Muscle layer of duodenum (tissue), 2 donors: ENCODE measurements around the gene LOXL1.

ENCODE experiments used
- H3K27ac ChIP-seq: one replicate; pipeline ENCODE4 v1.7.0; 2013; ENCODE audit warnings: mild to moderate bottlenecking, low read length
- H3K27me3 ChIP-seq: one replicate; pipeline ENCODE4 v1.7.0; 2013; ENCODE audit warnings: low read depth, mild to moderate bottlenecking, control low read depth, low read length
- H3K36me3 ChIP-seq, 2 donors: one replicate each; pipeline ENCODE4 v1.7.0; 2013; ENCODE audit warnings: low read length in 2 of 2, control low read depth in 1 of 2, mild to moderate bottlenecking in 1 of 2; ENCODE audit not compliant: insufficient read depth in 2 of 2, control insufficient read depth in 1 of 2
- H3K4me1 ChIP-seq, 2 donors: one replicate each; pipeline ENCODE4 v1.7.0; 2013; ENCODE audit warnings: low read length in 2 of 2, mild to moderate bottlenecking in 2 of 2, control low read depth in 1 of 2, moderate library complexity in 1 of 2; ENCODE audit not compliant: insufficient read depth in 2 of 2, control insufficient read depth in 1 of 2
- H3K4me3 ChIP-seq, 2 donors: one replicate each; pipeline ENCODE4 v1.7.0; 2013; ENCODE audit warnings: low read length in 2 of 2, low read depth in 1 of 2, mild to moderate bottlenecking in 1 of 2
- H3K9me3 ChIP-seq, 2 donors: one replicate each; pipeline ENCODE4 v1.7.0; 2013; ENCODE audit warnings: low read length in 2 of 2, control low read depth in 1 of 2, mild to moderate bottlenecking in 1 of 2; ENCODE audit not compliant: control insufficient read depth in 1 of 2
- donor health status: healthy.

The LOXL1 gene

GRCh38 chr15:73987681-73988444 is 61.6 kb downstream of the LOXL1 start:
- Histone ChIP-seq H3K36me3 (peaks cover 0 to 8% of the 10 kb centered on the region in 2 donors), H3K4me3 (no peak overlapping the region), H3K27me3 (no peaks in the 10 kb centered on the region), H3K4me1 (peaks cover 13 to 37% of the 10 kb centered on the region in 2 donors), H3K27ac (no peak overlapping the region), H3K9me3 (no peaks in the 10 kb centered on the region)

- H3K36me3 ChIP-seq = peaks cover 0 to 8% of the 10 kb centered on the region in 2 donors
- no peak overlapping the region for H3K4me3 ChIP-seq
- peaks cover 14 to 37% of the 10 kb centered on the region in 2 donors for H3K4me1 ChIP-seq
- no peaks in the 10 kb centered on the region for H3K9me3 ChIP-seq
- no peaks in the 10 kb centered on the region for H3K27me3 ChIP-seq
- H3K27ac ChIP-seq = peak overlapping the region; percentile 34
Measured at GRCh38 chr15:73988445-73988969, 62.2 kb downstream of the LOXL1 start.

GRCh38 chr15:73989001-73989798 is 62.9 kb downstream of the LOXL1 start:
- H3K27ac ChIP-seq = peak overlapping the region; percentile 88
- no peaks in the 10 kb centered on the region for H3K27me3 ChIP-seq
- no peaks in the 10 kb centered on the region for H3K9me3 ChIP-seq
- peaks cover 0 to 8% of the 10 kb centered on the region in 2 donors for H3K36me3 ChIP-seq
- H3K4me3 ChIP-seq = no peak overlapping the region
- H3K4me1 ChIP-seq = peaks cover 20 to 37% of the 10 kb centered on the region in 2 donors

GRCh38 chr15:73990250-73991005 is 64.2 kb downstream of the LOXL1 start:
- Histone ChIP-seq H3K27ac (peak overlapping the region; percentile 88), H3K4me1 (peaks cover 17 to 29% of the 10 kb centered on the region in 2 donors)

GRCh38 chr15:73991260-73991659 is 65.0 kb downstream of the LOXL1 start:
- Histone ChIP-seq H3K4me1 (peaks cover 17 to 33% of the 10 kb centered on the region in 2 donors), H3K4me3 (peak overlapping the region; percentile 79 to 83), H3K9me3 (no peaks in the 10 kb centered on the region), H3K36me3 (peaks cover 0 to 7% of the 10 kb centered on the region in 2 donors), H3K27me3 (no peaks in the 10 kb centered on the region), H3K27ac (peak overlapping the region; percentile 88)

More at GRCh38 chr15:73990250-73991005, 64.2 kb downstream of the LOXL1 start:
- Histone ChIP-seq H3K4me3 (no peak overlapping the region), H3K27me3 (no peaks in the 10 kb centered on the region), H3K9me3 (no peaks in the 10 kb centered on the region), H3K36me3 (peaks cover 0 to 8% of the 10 kb centered on the region in 2 donors)

GRCh38 chr15:73991726-73992593 is 65.7 kb downstream of the LOXL1 start, which contains the start of gene STOML1:
Gene STOML1 (minus strand): TSS chr15:73992295. CDS start chr15:73992223, 72 bp downstream.
- peaks cover 17 to 40% of the 10 kb centered on the region in 2 donors for H3K4me1 ChIP-seq
- no peaks in the 10 kb centered on the region for H3K9me3 ChIP-seq
- peak within 1 kb of the TSS; percentile 79 to 83 for H3K4me3 ChIP-seq
- H3K27ac ChIP-seq = peak within 1 kb of the TSS; percentile 88
- no peaks in the 10 kb centered on the region for H3K36me3 ChIP-seq
- H3K27me3 ChIP-seq = no peaks in the 10 kb centered on the region

- H3K27ac ChIP-seq = no peak overlapping the region
- peak overlapping the region in 1 of 2 donors; percentile 83 for H3K4me3 ChIP-seq
- no peaks in the 10 kb centered on the region for H3K9me3 ChIP-seq
- no peaks in the 10 kb centered on the region for H3K27me3 ChIP-seq
- H3K4me1 ChIP-seq = peaks cover 19 to 45% of the 10 kb centered on the region in 2 donors
- no peaks in the 10 kb centered on the region for H3K36me3 ChIP-seq
Measured at GRCh38 chr15:73992594-73992898, 66.3 kb downstream of the LOXL1 start.

- peaks cover 21 to 54% of the 10 kb centered on the region in 2 donors for H3K4me1 ChIP-seq
- no peaks in the 10 kb centered on the region for H3K27me3 ChIP-seq
- H3K36me3 ChIP-seq = peaks cover 4 to 6% of the 10 kb centered on the region in 2 donors
- H3K9me3 ChIP-seq = no peaks in the 10 kb centered on the region
- H3K27ac ChIP-seq = peak overlapping the region; percentile 84
- peak overlapping the region in 1 of 2 donors; percentile 87 for H3K4me3 ChIP-seq
Measured at GRCh38 chr15:73993211-73993994, 67.1 kb downstream of the LOXL1 start.

- Histone ChIP-seq H3K27me3 (no peaks in the 10 kb centered on the region), H3K27ac (peak within 1 kb of the TSS; percentile 97), H3K4me1 (peaks cover 21 to 61% of the 10 kb centered on the region in 2 donors)
Measured at GRCh38 chr15:73994413-73994883, 68.2 kb downstream of the LOXL1 start, which contains the start of gene PML. Gene PML (plus strand): TSS chr15:73994716. CDS start chr15:73994813, 97 bp downstream.

More at GRCh38 chr15:73994413-73994883, 68.2 kb downstream of the LOXL1 start, which contains the start of gene PML:
- peaks cover 11 to 15% of the 10 kb centered on the region in 2 donors for H3K36me3 ChIP-seq
- H3K9me3 ChIP-seq = no peaks in the 10 kb centered on the region
- peak within 1 kb of the TSS; percentile 87 to 96 for H3K4me3 ChIP-seq
